ENCODE measurements around the gene LRRC1.
"Not testable (repeated sequence)": the region's sequence is repeated elsewhere in the genome, so short reads cannot be mapped to it uniquely, and the experiment has no call there.

Gene LRRC1

GRCh38 chr6:53793318-53794136 lies 1.3 kb upstream of the LRRC1 start:
- no peak for FAIRE-seq

GRCh38 chr6:53794137-53794719 lies 577 bp upstream of the LRRC1 start:
- FAIRE-seq: no peak

- FAIRE-seq: no peak
These were observed 516 bp downstream of the LRRC1 start for GRCh38 chr6:53795340-53795701.

- no peak for FAIRE-seq
These were observed 1.1 kb downstream of the LRRC1 start for GRCh38 chr6:53795702-53796450.

GRCh38 chr6:53796451-53796780 lies 1.6 kb downstream of the LRRC1 start:
- no peak for FAIRE-seq

- FAIRE-seq: no peak
These were observed 2.0 kb downstream of the LRRC1 start for GRCh38 chr6:53796791-53797190.

GRCh38 chr6:53797304-53797703 lies 2.5 kb downstream of the LRRC1 start:
- no peak for FAIRE-seq

- FAIRE-seq: no peak
These were observed 4.5 kb downstream of the LRRC1 start for GRCh38 chr6:53799340-53799739.

- no peak for FAIRE-seq
These were observed 6.2 kb downstream of the LRRC1 start for GRCh38 chr6:53801022-53801421.

- FAIRE-seq: no peak
These were observed 7.8 kb downstream of the LRRC1 start for GRCh38 chr6:53802582-53802981.

- FAIRE-seq: no peak
These were observed 8.5 kb downstream of the LRRC1 start for GRCh38 chr6:53803081-53803860.

GRCh38 chr6:53805016-53805415 lies 10.2 kb downstream of the LRRC1 start:
- no peak for FAIRE-seq

GRCh38 chr6:53805725-53806124 lies 10.9 kb downstream of the LRRC1 start:
- FAIRE-seq: no peak

- not testable (repeated sequence) for FAIRE-seq
These were observed 12.8 kb downstream of the LRRC1 start for GRCh38 chr6:53807606-53808005.

GRCh38 chr6:53808302-53808881 lies 13.6 kb downstream of the LRRC1 start:
- no peak for FAIRE-seq

GRCh38 chr6:53809691-53810090 lies 14.9 kb downstream of the LRRC1 start:
- no peak for FAIRE-seq

- no peak for FAIRE-seq
These were observed 16.3 kb downstream of the LRRC1 start for GRCh38 chr6:53811082-53811481.

GRCh38 chr6:53811746-53812145 lies 16.9 kb downstream of the LRRC1 start:
- no peak for FAIRE-seq

GRCh38 chr6:53813096-53813495 lies 18.3 kb downstream of the LRRC1 start:
- FAIRE-seq: no peak

GRCh38 chr6:53813801-53814200 lies 19.0 kb downstream of the LRRC1 start:
- FAIRE-seq: no peak

GRCh38 chr6:53814353-53814752 lies 19.5 kb downstream of the LRRC1 start:
- FAIRE-seq: no peak

- no peak for FAIRE-seq
These were observed 20.7 kb downstream of the LRRC1 start for GRCh38 chr6:53815381-53816119.
